HG03432 (cell line): Measurements from ENCODE around the gene NOM1.
A peak's percentile ranks its signal among the peaks of the same experiment; 100 is the strongest.

Experiments
- ATAC-seq: cut with Tn5 transposase; IDR thresholded peaks from one replicate; pipeline ENCODE4 v1.9.1; 2021; ENCODE audit warnings: mild to moderate bottlenecking, moderate library complexity; ENCODE audit not compliant: unreplicated experiment

The NOM1 gene

GRCh38 chr7:157003756-157004520 is 54.4 kb downstream of the NOM1 start:
- no peak for ATAC-seq

GRCh38 chr7:157004521-157005455 is 55.3 kb downstream of the NOM1 start:
- no peak for ATAC-seq

- no peak for ATAC-seq
Observed at GRCh38 chr7:157005456-157006204, 56.1 kb downstream of the NOM1 start.

GRCh38 chr7:157006205-157006747 is 56.8 kb downstream of the NOM1 start:
- ATAC-seq: no peak

- ATAC-seq: no peak
Observed at GRCh38 chr7:157006829-157007469, 57.4 kb downstream of the NOM1 start.

GRCh38 chr7:157007470-157008066 is 58.1 kb downstream of the NOM1 start:
- no peak for ATAC-seq

- no peak for ATAC-seq
Observed at GRCh38 chr7:157008206-157009169, 59.0 kb downstream of the NOM1 start.

- ATAC-seq: peak; percentile 27
Observed at GRCh38 chr7:157009170-157009777, 59.8 kb downstream of the NOM1 start.

GRCh38 chr7:157009778-157010587 is 60.5 kb downstream of the NOM1 start:
- peak; percentile 26 for ATAC-seq

GRCh38 chr7:157010588-157011332 is 61.2 kb downstream of the NOM1 start, which contains the start of gene MNX1:
TSS of gene MNX1 (minus strand) at chr7:157010663. CDS start at chr7:157010350, 313 bp downstream.
- ATAC-seq: peak; percentile 78

- ATAC-seq: peak; percentile 16
Observed at GRCh38 chr7:157011333-157012112, 62.0 kb downstream of the NOM1 start.

GRCh38 chr7:157012113-157012547 is 62.6 kb downstream of the NOM1 start:
- no peak for ATAC-seq

GRCh38 chr7:157013101-157013500 is 63.6 kb downstream of the NOM1 start:
- ATAC-seq: no peak

- no peak for ATAC-seq
Observed at GRCh38 chr7:157013602-157014549, 64.4 kb downstream of the NOM1 start.
